Progenitor cell of endocrine pancreas (in vitro differentiated cells): ENCODE results near the gene SLC25A20. TPM values are rescaled to one million over a fixed set of nuclear protein-coding genes. Genes with fewer than 3 reads are reported as not detected.

Experiments
- DNase-seq: peaks from one replicate; pipeline ENCODE4 v3.0.0; 2021; ENCODE audit warnings: low spot score; ENCODE audit not compliant: unreplicated experiment
- H3K27ac Mint-ChIP-seq: 2 replicates; pipeline ENCODE4 v1.8.0; 2021; ENCODE audit warnings: mild to moderate bottlenecking, moderate library complexity, mixed read lengths
- H3K27me3 Mint-ChIP-seq: 2 replicates; pipeline ENCODE4 v1.8.0; 2021; ENCODE audit warnings: mixed read lengths
- H3K36me3 Mint-ChIP-seq: 2 replicates; pipeline ENCODE4 v1.8.0; 2022; ENCODE audit warnings: mixed read lengths; ENCODE audit not compliant: insufficient read depth
- H3K4me1 Mint-ChIP-seq: 2 replicates; pipeline ENCODE4 v1.8.0; 2021; ENCODE audit warnings: low read depth, mixed read lengths
- H3K4me3 Mint-ChIP-seq: 2 replicates; pipeline ENCODE4 v1.8.0; 2021; ENCODE audit warnings: low read depth, mild to moderate bottlenecking, moderate library complexity, mixed read lengths
- H3K9me3 Mint-ChIP-seq: 2 replicates; pipeline ENCODE4 v1.8.0; 2021; ENCODE audit warnings: low read depth, mixed read lengths
- CTCF ChIP-seq: fragments of 200-600 bp; sonication (generic); IDR thresholded peaks from one replicate; pipeline ENCODE4 v1.5.0; 2021; ENCODE audit warnings: antibody characterized with exemption, mild to moderate bottlenecking; ENCODE audit not compliant: unreplicated experiment
- long read RNA-seq: library from polyadenylated mRNA; unstranded; transcript quantifications from one replicate; pipeline ENCODE4 v2.0.0, GENCODE V29; 2020
- total RNA-seq: library from RNA; stranded (reverse); gene quantifications from 2 replicates; pipeline ENCODE4 v1.2.1, GENCODE V29; 2021

Gene SLC25A20
- total RNA-seq: 14.2 and 17.1 TPM in 2 replicates
- long read RNA-seq, transcript SLC25A20-201 (9 exons, 1,879 nt): major isoform, 23 of 32 reads
- long read RNA-seq, partial matches to known transcripts: 1 of 32 reads
- long read RNA-seq, other reads (novel, unspliced or antisense): 8 of 32 reads

GRCh38 chr3:48898383-48899234 lies at the start of gene SLC25A20:
Gene SLC25A20, minus strand, starts transcription at chr3:48898882. Its CDS starts 88 bp downstream, at chr3:48898794.
- Mint-ChIP-seq H3K4me1 (peaks cover 15% of the 10 kb centered on the region), H3K4me3 (peak within 1 kb of the TSS; percentile 90), H3K27me3 (no peaks in the 10 kb centered on the region), H3K9me3 (no peaks in the 10 kb centered on the region), H3K36me3 (no peaks in the 10 kb centered on the region), H3K27ac (peak within 1 kb of the TSS; percentile 94)
- TF ChIP-seq CTCF: no peak
- DNase-seq: peak; percentile 75

- Mint-ChIP-seq H3K36me3 (peaks cover 11% of the 10 kb centered on the region), H3K4me3 (no peak overlapping the region), H3K27me3 (no peaks in the 10 kb centered on the region), H3K27ac (peak overlapping the region; percentile 30), H3K4me1 (peaks cover 8% of the 10 kb centered on the region), H3K9me3 (no peaks in the 10 kb centered on the region)
- no peak for DNase-seq
- no peak for TF ChIP-seq CTCF
These were observed 47.3 kb upstream of the SLC25A20 start for GRCh38 chr3:48945891-48946549.

- H3K27ac Mint-ChIP-seq: no peak overlapping the region
- peaks cover 11% of the 10 kb centered on the region for H3K36me3 Mint-ChIP-seq
- no peak for DNase-seq
- no peaks in the 10 kb centered on the region for H3K27me3 Mint-ChIP-seq
- TF ChIP-seq CTCF: no peak
- peaks cover 8% of the 10 kb centered on the region for H3K4me1 Mint-ChIP-seq
- H3K9me3 Mint-ChIP-seq: no peaks in the 10 kb centered on the region
- no peak overlapping the region for H3K4me3 Mint-ChIP-seq
These were observed 46.8 kb upstream of the SLC25A20 start for GRCh38 chr3:48945432-48945831.

- Mint-ChIP-seq H3K4me3 (no peak overlapping the region), H3K9me3 (no peaks in the 10 kb centered on the region), H3K4me1 (peaks cover 4% of the 10 kb centered on the region), H3K27me3 (no peaks in the 10 kb centered on the region), H3K36me3 (peaks cover 23% of the 10 kb centered on the region), H3K27ac (no peak overlapping the region)
- DNase-seq: no peak
- TF ChIP-seq CTCF: no peak
These were observed 40.0 kb upstream of the SLC25A20 start for GRCh38 chr3:48938689-48939088.

GRCh38 chr3:48938156-48938555 lies 39.5 kb upstream of the SLC25A20 start:
- H3K4me1 Mint-ChIP-seq: peaks cover 4% of the 10 kb centered on the region
- no peaks in the 10 kb centered on the region for H3K9me3 Mint-ChIP-seq
- no peak overlapping the region for H3K27ac Mint-ChIP-seq
- no peak for TF ChIP-seq CTCF
- no peak overlapping the region for H3K4me3 Mint-ChIP-seq
- no peak for DNase-seq
- no peaks in the 10 kb centered on the region for H3K27me3 Mint-ChIP-seq
- H3K36me3 Mint-ChIP-seq: peaks cover 23% of the 10 kb centered on the region
